ENCODE results near the gene RBBP8NL.
A peak's percentile ranks its signal among the peaks of the same experiment; 100 is the strongest.
"Not testable (repeated sequence)": the region's sequence is repeated elsewhere in the genome, so short reads cannot be mapped to it uniquely, and the experiment has no call there.

The RBBP8NL gene

GRCh38 chr20:62390317-62391164 lies 36.8 kb downstream of the RBBP8NL start:
- no peak for DNase-seq

- DNase-seq = no peak
These were observed 37.7 kb downstream of the RBBP8NL start for GRCh38 chr20:62389601-62390087.

GRCh38 chr20:62388839-62389600 lies 38.3 kb downstream of the RBBP8NL start:
- DNase-seq = no peak

GRCh38 chr20:62387933-62388635 lies 39.3 kb downstream of the RBBP8NL start:
- no peak for DNase-seq

GRCh38 chr20:62387219-62387913 lies 40.0 kb downstream of the RBBP8NL start:
- no peak for DNase-seq

- peak; percentile 92 to 93 for DNase-seq
These were observed 40.7 kb downstream of the RBBP8NL start, which contains the start of gene RPS21 for GRCh38 chr20:62386383-62387218. Gene RPS21, plus strand, starts transcription at chr20:62387103. Its CDS starts 236 bp downstream, at chr20:62387339.

- DNase-seq = peak; percentile 81 to 86
These were observed 44.8 kb downstream of the RBBP8NL start for GRCh38 chr20:62382306-62383198.

- no peak for DNase-seq
These were observed 45.5 kb downstream of the RBBP8NL start for GRCh38 chr20:62381842-62382241.

GRCh38 chr20:62381202-62381797 lies 46.0 kb downstream of the RBBP8NL start:
- no peak for DNase-seq

- DNase-seq = no peak
These were observed 49.1 kb downstream of the RBBP8NL start for GRCh38 chr20:62378215-62378614.

GRCh38 chr20:62377615-62378178 lies 49.6 kb downstream of the RBBP8NL start:
- no peak for DNase-seq

GRCh38 chr20:62377064-62377461 lies 50.3 kb downstream of the RBBP8NL start:
- no peak for DNase-seq

- DNase-seq = no peak
These were observed 51.0 kb downstream of the RBBP8NL start for GRCh38 chr20:62376112-62377063.

- DNase-seq = no peak
These were observed 52.8 kb downstream of the RBBP8NL start for GRCh38 chr20:62374331-62375152.

- not testable (repeated sequence) for DNase-seq
These were observed 53.6 kb downstream of the RBBP8NL start for GRCh38 chr20:62373631-62374179.

- DNase-seq = no peak
These were observed 55.0 kb downstream of the RBBP8NL start for GRCh38 chr20:62372042-62372993.
